COLO668 (cell line): ENCODE measurements around the gene PC.
"Not testable (repeated sequence)": the region's sequence is repeated elsewhere in the genome, so short reads cannot be mapped to it uniquely, and the experiment has no call there.

Experiments used
- DNase-seq: peaks from one replicate; lab custom pipeline; 2025; ENCODE audit not compliant: unreplicated experiment; lab: John Stamatoyannopoulos, UW

PC gene

GRCh38 chr11:66800720-66801428, 157.3 kb downstream of the PC start:
- DNase-seq, result no peak

- not testable (repeated sequence) for DNase-seq
Observed at GRCh38 chr11:66799815-66800214, 158.4 kb downstream of the PC start.
